K562 treated with DMSO at 1 percent for 4 hours (cell line): ENCODE results near the gene PRAMEF1. TPM values are rescaled to one million over a fixed set of nuclear protein-coding genes. Genes with fewer than 3 reads are reported as not detected.

Source experiments
- total RNA-seq: library from RNA; unstranded; fragments of 300-600 nt; gene quantifications from 2 replicates; pipeline ENCODE4 v1.2.3, GENCODE V29; 2022; ENCODE audit not compliant: insufficient read depth

The PRAMEF1 gene, protein sequence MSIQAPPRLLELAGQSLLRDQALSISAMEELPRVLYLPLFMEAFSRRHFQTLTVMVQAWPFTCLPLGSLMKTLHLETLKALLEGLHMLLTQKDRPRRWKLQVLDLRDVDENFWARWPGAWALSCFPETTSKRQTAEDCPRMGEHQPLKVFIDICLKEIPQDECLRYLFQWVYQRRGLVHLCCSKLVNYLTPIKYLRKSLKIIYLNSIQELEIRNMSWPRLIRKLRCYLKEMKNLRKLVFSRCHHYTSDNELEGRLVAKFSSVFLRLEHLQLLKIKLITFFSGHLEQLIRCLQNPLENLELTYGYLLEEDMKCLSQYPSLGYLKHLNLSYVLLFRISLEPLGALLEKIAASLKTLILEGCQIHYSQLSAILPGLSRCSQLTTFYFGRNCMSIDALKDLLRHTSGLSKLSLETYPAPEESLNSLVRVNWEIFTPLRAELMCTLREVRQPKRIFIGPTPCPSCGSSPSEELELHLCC
- not detected in 2 replicates for total RNA-seq

DNA sequence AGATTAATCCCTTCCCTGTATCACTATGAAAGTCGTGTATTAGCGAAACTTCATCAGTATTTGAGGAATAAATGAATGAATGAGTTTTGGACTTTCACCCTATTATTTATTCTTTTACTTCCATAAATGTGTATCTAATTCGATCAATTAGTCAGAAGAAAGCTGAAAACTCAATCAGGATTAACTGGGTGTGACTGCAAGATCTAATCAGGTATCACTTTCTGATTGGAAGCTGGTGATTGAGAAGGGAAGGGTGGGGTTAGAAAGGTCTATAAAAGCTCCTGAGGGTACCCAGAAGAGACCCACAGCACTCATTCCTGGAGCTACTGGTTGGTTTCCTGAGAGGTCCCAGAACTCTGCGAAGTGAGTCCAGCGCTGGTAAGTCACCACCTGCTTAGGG, at the start of gene PRAMEF1:
TSS of gene PRAMEF1 (plus strand) at position 301 of the 400 bp plus-strand sequence. CDS start 1,831 bp downstream, outside the sequence.

DNA sequence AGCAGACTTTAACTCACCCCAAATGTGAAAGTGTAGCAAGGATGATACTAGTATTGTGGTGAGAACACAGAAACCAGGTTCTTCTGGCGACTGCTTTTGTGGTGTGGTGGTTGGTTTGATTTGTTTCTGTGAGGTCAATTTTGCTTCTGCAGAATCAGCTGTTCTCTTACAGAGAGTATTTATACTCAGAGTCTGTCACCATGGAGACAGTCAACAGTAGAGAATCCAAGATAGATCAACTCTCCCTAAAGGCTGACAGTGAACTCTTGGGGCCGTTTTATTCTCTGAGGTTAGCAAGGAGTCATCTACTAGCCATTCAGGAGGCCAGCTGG, 45.2 kb upstream of the PRAMEF1 start, which contains the start of gene CFAP107:
TSS of gene CFAP107 (plus strand) at position 209 of the 332 bp plus-strand sequence. CDS start 231 bp downstream, outside the sequence.

DNA sequence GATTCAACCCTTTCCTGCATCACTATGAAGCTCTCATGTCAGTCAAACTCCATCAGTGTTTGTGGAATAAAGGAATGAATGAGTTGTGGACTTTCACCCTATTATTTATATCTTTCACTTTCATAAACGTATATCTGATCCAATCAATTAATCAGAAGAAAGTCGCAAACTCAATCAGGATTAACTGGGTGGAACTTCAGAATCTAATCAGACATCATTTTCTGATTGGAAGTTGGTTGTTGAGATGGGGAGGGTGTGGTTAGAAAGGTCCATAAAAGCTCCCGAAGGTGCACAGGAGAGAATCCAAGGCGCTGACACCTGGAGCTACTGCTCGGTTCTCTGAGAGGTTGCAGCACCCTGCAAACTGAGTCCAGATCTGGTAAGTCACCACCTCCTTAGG, 17.8 kb upstream of the PRAMEF1 start, which contains the start of gene PRAMEF12:
TSS of gene PRAMEF12 (plus strand) at position 301 of the 400 bp plus-strand sequence. CDS start 1,130 bp downstream, outside the sequence.

DNA sequence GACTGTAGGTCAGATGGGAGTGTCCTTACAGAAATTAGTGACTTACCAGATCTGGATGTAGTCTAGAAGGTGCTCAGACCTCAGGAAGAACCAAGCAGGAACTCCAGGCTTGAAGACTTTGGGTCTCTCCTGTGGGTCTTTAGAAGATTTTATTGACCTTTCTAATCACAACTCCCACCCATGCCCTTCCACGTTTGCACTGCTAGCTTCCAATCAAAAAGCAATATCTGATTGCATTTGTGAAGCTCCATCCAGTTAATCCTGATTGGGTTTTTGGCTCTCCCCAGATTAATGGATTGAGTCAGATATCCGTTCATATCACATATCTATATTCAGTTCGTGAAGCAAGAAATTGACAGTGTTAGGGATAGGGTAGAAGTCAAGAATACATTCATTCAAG, 40.1 kb downstream of the PRAMEF1 start, which contains the start of gene PRAMEF11:
TSS of gene PRAMEF11 (minus strand) at position 101 of the 400 bp plus-strand sequence. CDS start 2,621 bp downstream, outside the sequence.

Other genes with a start within 250 kb of the PRAMEF1 start
- gene DHRS3, start 173.2 kb upstream of the PRAMEF1 start, total RNA-seq: 17.5 and 18.5 TPM in 2 replicates
- gene AADACL4, start 147.3 kb upstream of the PRAMEF1 start, total RNA-seq: not detected in 2 replicates
- not detected in 2 replicates for gene AADACL3, start 75.3 kb upstream of the PRAMEF1 start, total RNA-seq
- 0.21 and 0.44 TPM in 2 replicates for gene CFAP107, start 45.2 kb upstream of the PRAMEF1 start, total RNA-seq
- not detected in 2 replicates for gene PRAMEF12, start 17.7 kb upstream of the PRAMEF1 start, total RNA-seq
- not detected in 2 replicates for gene PRAMEF11, start 40.0 kb downstream of the PRAMEF1 start, total RNA-seq
- gene HNRNPCL1, start 57.3 kb downstream of the PRAMEF1 start, total RNA-seq: not detected in 2 replicates
- gene PRAMEF2, start 65.7 kb downstream of the PRAMEF1 start, total RNA-seq: not detected in 2 replicates
- gene PRAMEF4, start 94.8 kb downstream of the PRAMEF1 start, total RNA-seq: not detected in 2 replicates
- gene PRAMEF10, start 106.9 kb downstream of the PRAMEF1 start, total RNA-seq: not detected in 2 replicates
- not detected in 2 replicates for gene PRAMEF7, start 125.2 kb downstream of the PRAMEF1 start, total RNA-seq
- gene PRAMEF6, start 156.2 kb downstream of the PRAMEF1 start, total RNA-seq: not detected in 2 replicates